ENCODE measurements around the gene OR2T35.

DNA sequence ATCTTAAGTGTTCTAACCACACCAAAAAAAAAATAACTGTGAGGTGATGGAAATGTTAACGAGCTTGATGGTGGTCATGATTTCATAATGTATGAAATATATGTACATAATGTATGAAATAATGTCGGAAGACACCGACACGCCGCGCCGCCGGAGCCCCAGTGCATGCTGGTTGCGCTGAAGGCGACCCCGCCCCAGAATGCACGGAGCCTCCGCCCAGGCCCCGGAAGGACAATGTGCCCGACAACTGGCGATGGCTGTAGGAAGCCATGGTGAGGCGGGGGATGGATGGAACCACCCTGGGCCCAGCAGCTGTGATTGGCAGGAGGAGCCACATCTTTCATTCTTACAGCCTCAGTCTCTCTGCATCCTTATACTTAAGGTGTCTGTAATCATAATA is 55.0 kb downstream of the OR2T35 start:
- TF ChIP-seq, protein P1, sequence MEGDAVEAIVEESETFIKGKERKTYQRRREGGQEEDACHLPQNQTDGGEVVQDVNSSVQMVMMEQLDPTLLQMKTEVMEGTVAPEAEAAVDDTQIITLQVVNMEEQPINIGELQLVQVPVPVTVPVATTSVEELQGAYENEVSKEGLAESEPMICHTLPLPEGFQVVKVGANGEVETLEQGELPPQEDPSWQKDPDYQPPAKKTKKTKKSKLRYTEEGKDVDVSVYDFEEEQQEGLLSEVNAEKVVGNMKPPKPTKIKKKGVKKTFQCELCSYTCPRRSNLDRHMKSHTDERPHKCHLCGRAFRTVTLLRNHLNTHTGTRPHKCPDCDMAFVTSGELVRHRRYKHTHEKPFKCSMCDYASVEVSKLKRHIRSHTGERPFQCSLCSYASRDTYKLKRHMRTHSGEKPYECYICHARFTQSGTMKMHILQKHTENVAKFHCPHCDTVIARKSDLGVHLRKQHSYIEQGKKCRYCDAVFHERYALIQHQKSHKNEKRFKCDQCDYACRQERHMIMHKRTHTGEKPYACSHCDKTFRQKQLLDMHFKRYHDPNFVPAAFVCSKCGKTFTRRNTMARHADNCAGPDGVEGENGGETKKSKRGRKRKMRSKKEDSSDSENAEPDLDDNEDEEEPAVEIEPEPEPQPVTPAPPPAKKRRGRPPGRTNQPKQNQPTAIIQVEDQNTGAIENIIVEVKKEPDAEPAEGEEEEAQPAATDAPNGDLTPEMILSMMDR (IDR thresholded peaks at IDR 0.05; ENCODE audit: borderline replicate concordance, extremely low read depth, low read length, poor library complexity, severe bottlenecking): no peak
- no peak for TF ChIP-seq EZH2 (IDR thresholded peaks at IDR 0.05; ENCODE audit: borderline replicate concordance, low read depth, low read length, severe bottlenecking)
